Breast epithelium (tissue), 4 donors: ENCODE results near the gene OSMR. TPM values are rescaled to one million over a fixed set of nuclear protein-coding genes. Genes with fewer than 3 reads are reported as not detected.

Source experiments
- DNase-seq, 2 donors: peaks; one replicate each; pipeline ENCODE4 v3.0.0-alpha.2; 2019; ENCODE audit warnings: low spot score in 2 of 2
- H3K27ac ChIP-seq, 2 donors: fragments of 200-600 bp; sonication (generic) in 1 of 2; one replicate each; pipeline ENCODE4 v1.5.1; 2016 to 2019; ENCODE audit warnings: mild to moderate bottlenecking in 1 of 2
- H3K27me3 ChIP-seq, 2 donors: fragments of 200-600 bp; sonication (generic) in 1 of 2; one replicate each; pipeline versions ENCODE4 v1.5.1 to v1.6.0; 2017 to 2019; ENCODE audit warnings: control low read depth in 1 of 2, mild to moderate bottlenecking in 1 of 2
- H3K36me3 ChIP-seq: fragments of 200-600 bp; one replicate; pipeline ENCODE4 v1.5.1; 2019
- H3K4me1 ChIP-seq, 2 donors: fragments of 200-600 bp; sonication (generic); one replicate each; pipeline ENCODE4 v1.5.1; 2016 to 2019; ENCODE audit warnings: control low read depth in 1 of 2
- H3K4me3 ChIP-seq, 3 donors: fragments of 200-600 bp; sonication (generic); 1 replicate in 2 of 3; 2 replicates in 1 of 3; pipeline ENCODE4 v1.5.1; 2016 to 2019; ENCODE audit warnings: mild to moderate bottlenecking in 3 of 3, moderate library complexity in 2 of 3
- H3K9me3 ChIP-seq, 2 donors: fragments of 200-600 bp; sonication (generic) in 1 of 2; one replicate each; pipeline ENCODE4 v1.5.1; 2016 to 2019; ENCODE audit warnings: control low read depth in 1 of 2
- CTCF ChIP-seq, 3 donors: fragments of 450-650 bp; IDR thresholded peaks; one replicate each; pipeline ENCODE4 v1.5.1; 2016 to 2017; ENCODE audit warnings: antibody characterized with exemption in 3 of 3, mild to moderate bottlenecking in 3 of 3, moderate library complexity in 3 of 3
- POLR2A ChIP-seq: fragments of 450-650 bp; IDR thresholded peaks from one replicate; pipeline ENCODE4 v1.6.1; 2016; ENCODE audit warnings: antibody characterized with exemption, mild to moderate bottlenecking, moderate library complexity
- POLR2AphosphoS5 ChIP-seq, 3 donors: sonication (generic); formaldehyde crosslinking; IDR thresholded peaks; one replicate each; pipeline ENCODE4 v1.6.1; 2017; ENCODE audit warnings: antibody characterized with exemption in 3 of 3
- intact Hi-C: fragments of 100-400 bp; cut with DNase I; formaldehyde crosslinking; loops from one replicate; pipeline ENCODE4 v1.15.1; 2023; ENCODE audit warnings: low total_unique reads
- total RNA-seq, 3 donors: library from RNA; depleted of rRNA; stranded (reverse); fragments of >200 nt; gene quantifications; one replicate each; pipeline ENCODE4 v1.1.0, GENCODE V29; 2016

OSMR gene
- total RNA-seq, 3 donors from 2014 or later, result 32.2 to 121 (median 54.0) TPM

GRCh38 chr5:38927470-38927869, 81.7 kb downstream of the OSMR start:
- DNase-seq, result no peak
- intact Hi-C loops, result no loop called here
- Histone ChIP-seq H3K36me3 (no peaks in the 10 kb centered on the region), H3K27me3 (no peaks in the 10 kb centered on the region), H3K27ac (no peak overlapping the region), H3K4me1 (no peaks in the 10 kb centered on the region), H3K9me3 (no peaks in the 10 kb centered on the region), H3K4me3 (no peak overlapping the region)
- TF ChIP-seq CTCF (IDR thresholded peaks at IDR 0.05) (no peak), POLR2A (no peak), POLR2AphosphoS5 (IDR thresholded peaks at IDR 0.05) (no peak)

- Histone ChIP-seq H3K4me1 (no peaks in the 10 kb centered on the region), H3K27ac (no peak overlapping the region), H3K36me3 (no peaks in the 10 kb centered on the region), H3K4me3 (no peak overlapping the region), H3K27me3 (no peaks in the 10 kb centered on the region), H3K9me3 (no peaks in the 10 kb centered on the region)
- no peak for DNase-seq
- TF ChIP-seq CTCF (IDR thresholded peaks at IDR 0.05), result no peak
- no peak for TF ChIP-seq POLR2AphosphoS5 (IDR thresholded peaks at IDR 0.05)
- no peak for TF ChIP-seq POLR2A
- intact Hi-C loops, result no loop called here
Measured at GRCh38 chr5:38929838-38930237, 84.0 kb downstream of the OSMR start.

DNA sequence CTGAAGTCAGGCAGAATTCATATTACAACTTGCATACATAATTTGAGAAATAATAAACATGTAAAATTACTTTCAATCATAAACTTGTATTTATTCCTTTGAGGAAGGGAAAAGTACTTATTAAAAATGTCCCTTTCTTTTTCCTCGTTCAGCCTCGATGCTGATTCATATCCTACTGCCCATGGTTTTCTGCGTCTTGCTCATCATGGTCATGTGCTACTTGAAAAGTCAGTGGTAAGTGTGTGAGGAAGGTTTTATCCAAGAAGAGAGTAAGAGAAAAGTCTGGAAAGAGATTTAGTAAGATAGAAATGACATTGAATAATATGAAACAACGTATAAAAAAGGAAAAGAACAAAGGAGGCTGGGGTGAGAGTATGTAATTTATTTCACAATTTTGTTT, 85.9 kb downstream of the OSMR start:
- no peaks in the 10 kb centered on the region for H3K27me3 ChIP-seq
- H3K4me3 ChIP-seq, result no peak overlapping the region
- intact Hi-C loops, result no loop called here
- H3K27ac ChIP-seq, result no peak overlapping the region
- DNase-seq, result no peak
- no peaks in the 10 kb centered on the region for H3K9me3 ChIP-seq
- H3K36me3 ChIP-seq, result no peaks in the 10 kb centered on the region
- TF ChIP-seq POLR2AphosphoS5 (IDR thresholded peaks at IDR 0.05), result no peak
- TF ChIP-seq POLR2A, result no peak
- TF ChIP-seq CTCF (IDR thresholded peaks at IDR 0.05), result no peak
- H3K4me1 ChIP-seq, result no peaks in the 10 kb centered on the region

GRCh38 chr5:38932854-38933408, 87.1 kb downstream of the OSMR start:
- TF ChIP-seq POLR2AphosphoS5 (IDR thresholded peaks at IDR 0.05) (no peak), POLR2A (no peak), CTCF (IDR thresholded peaks at IDR 0.05) (no peak)
- Histone ChIP-seq H3K36me3 (no peaks in the 10 kb centered on the region), H3K27me3 (no peaks in the 10 kb centered on the region), H3K4me3 (no peak overlapping the region), H3K4me1 (no peaks in the 10 kb centered on the region), H3K27ac (no peak overlapping the region), H3K9me3 (no peaks in the 10 kb centered on the region)
- no peak for DNase-seq
- intact Hi-C loops, result no loop called here

DNA sequence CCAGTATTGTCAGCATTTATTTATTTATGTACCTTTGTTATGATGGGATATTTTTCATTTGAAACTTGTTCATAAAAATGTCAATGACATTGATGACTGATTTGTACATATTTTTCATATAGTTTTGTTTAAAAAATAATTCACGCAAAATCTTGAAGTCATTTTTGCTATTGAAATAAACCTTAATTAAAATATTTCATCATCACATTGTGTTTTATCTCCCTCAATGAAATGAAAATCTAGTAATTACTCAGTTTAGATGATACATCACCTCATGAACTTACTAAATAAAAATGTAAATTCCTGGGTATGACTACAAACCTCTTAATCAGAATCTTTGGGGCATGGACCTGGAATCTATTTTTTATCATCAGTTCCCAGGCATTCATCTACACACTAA, 89.6 kb downstream of the OSMR start:
- DNase-seq, result no peak
- H3K4me1 ChIP-seq, result no peaks in the 10 kb centered on the region
- TF ChIP-seq POLR2AphosphoS5 (IDR thresholded peaks at IDR 0.05) (no peak), POLR2A (no peak), CTCF (IDR thresholded peaks at IDR 0.05) (no peak)
- intact Hi-C loops, result no loop called here
- no peak overlapping the region for H3K27ac ChIP-seq
- no peaks in the 10 kb centered on the region for H3K9me3 ChIP-seq
- peaks cover 3% of the 10 kb centered on the region for H3K36me3 ChIP-seq
- H3K4me3 ChIP-seq, result no peak overlapping the region
- H3K27me3 ChIP-seq, result no peaks in the 10 kb centered on the region
